ENCODE results near the gene GABRG3. TPM values are rescaled to one million over a fixed set of nuclear protein-coding genes. Genes with fewer than 3 reads are reported as not detected.

The GABRG3 gene
- total RNA-seq, 1 experiment from 2014 or later: not detected

DNA sequence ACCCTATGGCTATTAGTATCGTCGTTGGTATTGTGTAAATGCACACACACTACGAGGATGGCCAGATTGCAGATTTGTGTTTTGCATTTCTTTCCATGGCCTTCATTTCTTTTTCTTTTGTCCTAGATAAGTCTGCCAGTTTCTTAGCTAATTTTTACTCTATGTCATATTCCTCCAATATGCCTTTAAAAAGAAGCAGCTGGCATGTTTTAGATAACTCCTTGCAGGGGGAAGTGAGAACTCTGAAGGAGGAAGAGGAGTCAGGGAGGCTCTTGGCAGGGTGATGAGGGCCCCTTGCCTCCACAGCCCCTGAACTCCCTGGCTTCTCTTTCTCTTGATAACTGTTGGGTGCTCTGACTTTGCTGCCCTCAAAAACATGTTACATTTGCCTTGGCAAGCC, 244.0 kb downstream of the GABRG3 start:
- CTCF ChIA-PET: no interaction called here
- H3K4me1 Mint-ChIP-seq (ENCODE audit: low read depth, unreplicated experiment): no peaks in the 10 kb centered on the region
- H3K9me3 Mint-ChIP-seq (ENCODE audit: low read depth, unreplicated experiment): no peaks in the 10 kb centered on the region
- no peaks in the 10 kb centered on the region for H3K27me3 Mint-ChIP-seq (ENCODE audit: unreplicated experiment)
- intact Hi-C loops (cut with micrococcal nuclease; ENCODE audit: unreplicated experiment): no loop called here
- H3K27ac Mint-ChIP-seq (ENCODE audit: unreplicated experiment): no peak overlapping the region
- BruUV-seq (replicated peaks): no TSS peak
- no peaks in the 10 kb centered on the region for H3K36me3 Mint-ChIP-seq (ENCODE audit: insufficient read depth, unreplicated experiment)
- H3K4me3 Mint-ChIP-seq (ENCODE audit: low read depth, unreplicated experiment): no peak overlapping the region
- TF ChIP-seq, protein P1, sequence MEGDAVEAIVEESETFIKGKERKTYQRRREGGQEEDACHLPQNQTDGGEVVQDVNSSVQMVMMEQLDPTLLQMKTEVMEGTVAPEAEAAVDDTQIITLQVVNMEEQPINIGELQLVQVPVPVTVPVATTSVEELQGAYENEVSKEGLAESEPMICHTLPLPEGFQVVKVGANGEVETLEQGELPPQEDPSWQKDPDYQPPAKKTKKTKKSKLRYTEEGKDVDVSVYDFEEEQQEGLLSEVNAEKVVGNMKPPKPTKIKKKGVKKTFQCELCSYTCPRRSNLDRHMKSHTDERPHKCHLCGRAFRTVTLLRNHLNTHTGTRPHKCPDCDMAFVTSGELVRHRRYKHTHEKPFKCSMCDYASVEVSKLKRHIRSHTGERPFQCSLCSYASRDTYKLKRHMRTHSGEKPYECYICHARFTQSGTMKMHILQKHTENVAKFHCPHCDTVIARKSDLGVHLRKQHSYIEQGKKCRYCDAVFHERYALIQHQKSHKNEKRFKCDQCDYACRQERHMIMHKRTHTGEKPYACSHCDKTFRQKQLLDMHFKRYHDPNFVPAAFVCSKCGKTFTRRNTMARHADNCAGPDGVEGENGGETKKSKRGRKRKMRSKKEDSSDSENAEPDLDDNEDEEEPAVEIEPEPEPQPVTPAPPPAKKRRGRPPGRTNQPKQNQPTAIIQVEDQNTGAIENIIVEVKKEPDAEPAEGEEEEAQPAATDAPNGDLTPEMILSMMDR (IDR thresholded peaks at IDR 0.05; ENCODE audit: unreplicated experiment): no peak
- DNase-seq: no peak

DNA sequence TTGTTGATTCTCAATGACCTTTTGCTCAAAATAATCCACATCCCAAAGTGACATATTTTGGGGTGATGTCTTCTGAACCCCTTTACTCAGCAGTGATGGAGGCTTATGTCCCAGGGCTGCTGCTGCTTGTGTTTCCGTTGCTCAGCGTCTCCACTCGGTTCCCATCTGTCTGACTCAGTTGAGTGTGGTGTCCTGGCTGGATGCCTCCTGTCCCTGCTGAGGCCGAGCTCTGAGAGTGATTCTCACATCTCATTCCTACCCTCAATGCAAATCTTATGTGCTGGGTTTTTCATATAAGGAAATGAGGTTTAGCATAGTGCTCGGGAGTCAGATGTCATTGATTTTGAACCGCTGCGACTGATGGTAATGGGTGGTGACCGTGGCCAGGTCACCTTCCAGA, 247.4 kb downstream of the GABRG3 start:
- CTCF ChIA-PET: no interaction called here

DNA sequence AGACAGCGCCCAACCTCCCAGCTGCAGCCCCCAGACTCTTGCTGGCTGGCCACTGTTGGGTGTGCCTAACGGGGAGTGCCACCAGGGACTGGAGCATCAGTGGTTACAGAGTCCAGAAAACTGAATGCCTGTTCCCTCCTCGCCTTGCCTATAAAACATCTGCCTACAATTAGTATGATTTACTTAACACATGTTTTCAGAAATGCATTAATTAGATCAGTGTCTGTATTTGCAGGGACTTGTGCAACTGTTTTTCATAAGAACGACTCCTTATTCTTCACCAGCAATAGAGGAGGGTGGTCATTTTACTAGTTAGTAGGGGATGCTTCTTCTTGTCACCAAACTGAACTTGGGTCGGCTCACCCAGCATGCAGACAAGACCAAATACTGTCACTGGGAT, 248.7 kb downstream of the GABRG3 start:
- no peaks in the 10 kb centered on the region for H3K9me3 Mint-ChIP-seq (ENCODE audit: low read depth, unreplicated experiment)
- intact Hi-C loops (cut with micrococcal nuclease; ENCODE audit: unreplicated experiment): no loop called here
- H3K36me3 Mint-ChIP-seq (ENCODE audit: insufficient read depth, unreplicated experiment): no peaks in the 10 kb centered on the region
- no peak overlapping the region for H3K27ac Mint-ChIP-seq (ENCODE audit: unreplicated experiment)
- H3K4me3 Mint-ChIP-seq (ENCODE audit: low read depth, unreplicated experiment): no peak overlapping the region
- no peaks in the 10 kb centered on the region for H3K27me3 Mint-ChIP-seq (ENCODE audit: unreplicated experiment)
- CTCF ChIA-PET: no interaction called here
- TF ChIP-seq, protein P1 (IDR thresholded peaks at IDR 0.05; ENCODE audit: unreplicated experiment): no peak
- BruUV-seq (replicated peaks): no TSS peak
- no peak for DNase-seq
- H3K4me1 Mint-ChIP-seq (ENCODE audit: low read depth, unreplicated experiment): no peaks in the 10 kb centered on the region

More for the DNA sequence above, 247.4 kb downstream of the GABRG3 start:
- no peaks in the 10 kb centered on the region for H3K4me1 Mint-ChIP-seq (ENCODE audit: low read depth, unreplicated experiment)
- no TSS peak for BruUV-seq (replicated peaks)
- H3K27me3 Mint-ChIP-seq (ENCODE audit: unreplicated experiment): no peaks in the 10 kb centered on the region
- intact Hi-C loops (cut with micrococcal nuclease; ENCODE audit: unreplicated experiment): no loop called here
- no peak overlapping the region for H3K4me3 Mint-ChIP-seq (ENCODE audit: low read depth, unreplicated experiment)
- no peaks in the 10 kb centered on the region for H3K9me3 Mint-ChIP-seq (ENCODE audit: low read depth, unreplicated experiment)
- DNase-seq: no peak
- no peak overlapping the region for H3K27ac Mint-ChIP-seq (ENCODE audit: unreplicated experiment)
- TF ChIP-seq, protein P1 (IDR thresholded peaks at IDR 0.05; ENCODE audit: unreplicated experiment): no peak
- H3K36me3 Mint-ChIP-seq (ENCODE audit: insufficient read depth, unreplicated experiment): no peaks in the 10 kb centered on the region

DNA sequence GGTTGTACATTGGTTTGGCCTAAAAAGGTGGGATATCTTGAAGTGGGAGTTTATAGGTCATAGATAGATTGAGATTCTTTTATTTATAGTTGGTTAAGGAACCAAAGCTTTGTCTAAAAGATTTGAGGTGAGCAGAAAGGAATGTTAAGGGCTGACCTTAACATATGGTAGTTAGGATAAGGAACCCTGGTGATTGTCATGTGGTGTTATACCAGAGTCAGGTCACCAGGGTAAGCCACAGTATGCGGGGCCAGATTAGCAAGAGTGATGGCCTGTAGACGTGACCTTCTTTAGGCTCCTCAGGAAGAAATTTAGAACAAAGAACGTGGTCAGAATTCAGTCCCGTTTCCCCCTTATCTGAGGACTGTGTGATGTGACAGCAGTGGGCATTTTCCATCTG, 249.2 kb downstream of the GABRG3 start:
- Mint-ChIP-seq H3K4me3 (ENCODE audit: low read depth, unreplicated experiment) (no peak overlapping the region), H3K4me1 (ENCODE audit: low read depth, unreplicated experiment) (no peaks in the 10 kb centered on the region), H3K27ac (ENCODE audit: unreplicated experiment) (no peak overlapping the region), H3K9me3 (ENCODE audit: low read depth, unreplicated experiment) (no peaks in the 10 kb centered on the region), H3K36me3 (ENCODE audit: insufficient read depth, unreplicated experiment) (no peaks in the 10 kb centered on the region), H3K27me3 (ENCODE audit: unreplicated experiment) (no peaks in the 10 kb centered on the region)
- no peak for DNase-seq
- CTCF ChIA-PET: no interaction called here
- intact Hi-C loops (cut with micrococcal nuclease; ENCODE audit: unreplicated experiment): no loop called here
- no TSS peak for BruUV-seq (replicated peaks)
- TF ChIP-seq, protein P1 (IDR thresholded peaks at IDR 0.05; ENCODE audit: unreplicated experiment): no peak

DNA sequence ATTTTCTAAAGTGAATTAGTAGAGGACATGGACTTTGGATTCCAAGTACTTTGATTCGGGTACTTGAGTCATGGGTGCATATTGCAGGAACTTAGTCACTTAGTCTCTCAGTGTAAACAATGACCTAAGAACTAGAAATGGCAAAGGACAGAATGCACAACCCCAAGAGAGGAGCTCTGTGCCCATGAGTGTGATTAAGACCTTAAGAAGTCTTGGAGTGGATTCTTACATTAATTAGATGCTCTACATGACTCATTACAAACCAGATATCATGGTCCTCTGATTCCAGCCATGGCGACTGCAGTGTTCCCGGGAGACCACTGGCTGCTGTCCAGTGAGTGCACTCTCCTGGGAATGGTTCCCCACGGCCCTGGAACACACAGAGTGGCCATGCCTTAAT, 251.5 kb downstream of the GABRG3 start:
- TF ChIP-seq, protein P1 (IDR thresholded peaks at IDR 0.05; ENCODE audit: unreplicated experiment): no peak
- intact Hi-C loops (cut with micrococcal nuclease; ENCODE audit: unreplicated experiment): no loop called here
- no peaks in the 10 kb centered on the region for H3K9me3 Mint-ChIP-seq (ENCODE audit: low read depth, unreplicated experiment)
- no peaks in the 10 kb centered on the region for H3K27me3 Mint-ChIP-seq (ENCODE audit: unreplicated experiment)
- no TSS peak for BruUV-seq (replicated peaks)
- no peaks in the 10 kb centered on the region for H3K4me1 Mint-ChIP-seq (ENCODE audit: low read depth, unreplicated experiment)
- no peak overlapping the region for H3K4me3 Mint-ChIP-seq (ENCODE audit: low read depth, unreplicated experiment)
- CTCF ChIA-PET: no interaction called here
- no peak for DNase-seq
- H3K27ac Mint-ChIP-seq (ENCODE audit: unreplicated experiment): no peak overlapping the region
- no peaks in the 10 kb centered on the region for H3K36me3 Mint-ChIP-seq (ENCODE audit: insufficient read depth, unreplicated experiment)

Measured in Calu3 (cell line).